Measurements from ENCODE around the gene APBA2.
"Not testable (repeated sequence)": the region's sequence is repeated elsewhere in the genome, so short reads cannot be mapped to it uniquely, and the experiment has no call there.

Gene APBA2

GRCh38 chr15:28885630-28886430 is at the start of gene APBA2:
Gene APBA2 (plus strand): TSS chr15:28885974. CDS start chr15:29053885, 167,911 bp downstream.
- DNase-seq = peak; percentile 78

DNA sequence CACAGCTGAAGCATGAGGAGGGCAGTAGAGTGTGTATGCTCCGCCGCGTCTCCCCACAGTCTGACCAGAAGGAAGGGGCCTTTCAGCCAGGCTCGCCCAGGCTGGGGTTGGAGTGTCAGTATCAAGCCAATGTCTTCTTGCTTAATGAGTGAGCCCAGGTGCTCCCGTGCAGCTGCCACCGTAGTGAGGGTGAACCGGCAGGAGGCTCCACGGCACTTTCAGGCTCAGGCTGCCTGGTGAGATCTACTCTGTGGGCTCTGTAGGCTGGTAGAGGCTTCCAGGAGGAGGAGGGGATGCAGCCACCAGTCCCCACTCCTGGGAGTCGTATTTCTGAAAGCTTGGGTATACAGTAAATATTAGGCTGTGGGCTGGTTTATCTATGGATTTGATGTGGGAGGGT is 45.5 kb upstream of the APBA2 start:
- DNase-seq = not testable (repeated sequence)

DNA sequence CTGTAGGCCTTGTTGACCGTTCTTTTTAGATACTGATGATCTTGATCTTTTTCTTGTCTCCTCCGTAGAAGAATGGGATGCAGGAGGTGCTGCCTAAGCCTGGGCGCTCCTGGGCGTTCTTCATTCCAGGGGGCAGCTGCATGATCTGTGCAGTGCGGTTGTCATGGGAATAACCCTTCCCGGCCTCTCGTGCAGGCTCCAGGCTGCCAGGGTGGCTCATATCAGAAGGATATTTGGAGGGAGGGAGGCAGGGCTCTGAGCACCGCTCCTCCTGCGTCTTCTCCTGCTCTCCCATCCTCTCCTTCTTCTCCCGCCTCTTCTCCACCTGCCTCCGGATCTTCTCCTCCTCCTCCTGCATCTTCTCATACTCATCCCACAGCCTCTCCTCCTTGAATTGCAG is 43.6 kb upstream of the APBA2 start:
- not testable (repeated sequence) for DNase-seq

- not testable (repeated sequence) for DNase-seq
These were observed 42.3 kb upstream of the APBA2 start for GRCh38 chr15:28843520-28843919.

- not testable (repeated sequence) for DNase-seq
These were observed 41.6 kb upstream of the APBA2 start for GRCh38 chr15:28844147-28844546.

GRCh38 chr15:28847247-28847646 is 38.5 kb upstream of the APBA2 start:
- not testable (repeated sequence) for DNase-seq

DNA sequence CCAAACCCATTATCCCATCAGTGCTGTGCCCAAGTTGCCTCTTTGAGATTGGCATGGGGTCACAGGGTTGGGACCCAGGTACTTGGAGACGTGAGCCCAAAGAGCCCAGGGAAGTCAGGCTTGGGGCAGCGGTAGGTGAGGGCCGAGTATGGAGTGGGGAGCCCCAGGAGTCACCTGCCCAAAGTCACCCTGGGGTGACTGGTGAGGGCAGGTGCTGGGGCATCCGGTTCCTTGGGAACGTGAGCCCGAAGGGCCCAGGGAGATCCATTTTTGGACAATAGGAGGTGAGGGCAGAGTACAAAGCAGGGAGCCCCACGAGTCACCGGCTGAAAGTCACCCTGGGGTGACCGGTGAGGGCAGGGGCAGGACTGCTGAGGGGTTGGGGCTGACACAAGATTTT is 37.8 kb upstream of the APBA2 start:
- not testable (repeated sequence) for DNase-seq

GRCh38 chr15:28848521-28848920 is 37.3 kb upstream of the APBA2 start, which contains the start of gene GOLGA6L7:
Gene GOLGA6L7 (minus strand): TSS chr15:28848644. CDS start chr15:28848549, 95 bp downstream.
- DNase-seq = not testable (repeated sequence)

GRCh38 chr15:28849271-28849670 is 36.5 kb upstream of the APBA2 start:
- DNase-seq = not testable (repeated sequence)

DNA sequence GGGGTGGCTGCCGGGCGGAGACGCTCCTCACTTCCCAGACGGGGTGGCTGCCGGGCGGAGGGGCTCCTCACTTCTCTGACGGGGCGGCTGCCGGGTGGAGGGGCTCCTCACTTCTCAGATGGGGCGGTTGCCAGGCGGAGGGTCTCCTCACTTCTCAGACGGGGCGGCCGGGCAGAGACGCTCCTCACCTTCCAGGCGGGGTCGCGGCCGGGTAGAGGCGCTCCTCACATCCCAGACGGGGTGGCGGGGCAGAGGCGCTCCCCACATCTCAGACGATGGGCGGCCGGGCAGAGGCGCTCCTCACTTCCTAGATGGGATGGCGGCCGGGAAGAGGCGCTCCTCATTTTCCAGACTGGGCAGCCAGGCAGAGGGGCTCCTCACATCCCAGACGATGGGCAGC is 36.0 kb upstream of the APBA2 start:
- DNase-seq = not testable (repeated sequence)

- not testable (repeated sequence) for DNase-seq
These were observed 32.1 kb upstream of the APBA2 start for GRCh38 chr15:28853654-28854053.

GRCh38 chr15:28854578-28854977 is 31.2 kb upstream of the APBA2 start:
- not testable (repeated sequence) for DNase-seq

DNA sequence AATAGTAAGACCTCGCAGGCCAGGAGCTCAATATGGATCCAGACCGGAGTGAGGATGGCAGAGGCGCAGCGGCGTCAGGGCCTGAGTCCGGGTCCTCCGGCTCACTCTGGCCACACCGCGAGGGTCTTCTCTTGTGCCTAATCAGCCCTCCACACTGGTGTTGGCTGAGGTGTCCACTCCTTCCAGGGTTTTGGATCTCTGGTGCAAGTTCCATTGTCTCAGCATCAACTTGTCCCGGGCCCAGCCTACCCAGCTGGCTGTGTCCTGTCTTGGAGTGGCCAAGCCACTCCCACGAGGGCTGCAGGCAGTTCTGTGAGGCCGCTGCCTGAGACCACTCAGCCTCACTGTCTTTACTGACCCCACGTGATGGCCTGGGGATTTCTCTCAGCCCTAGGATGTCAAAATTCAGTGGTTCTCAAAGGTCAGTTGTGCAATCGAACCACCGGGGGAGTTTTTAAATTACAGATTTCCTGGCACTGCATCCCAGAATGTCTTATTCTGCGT is 24.7 kb upstream of the APBA2 start:
- no peak for DNase-seq

DNA sequence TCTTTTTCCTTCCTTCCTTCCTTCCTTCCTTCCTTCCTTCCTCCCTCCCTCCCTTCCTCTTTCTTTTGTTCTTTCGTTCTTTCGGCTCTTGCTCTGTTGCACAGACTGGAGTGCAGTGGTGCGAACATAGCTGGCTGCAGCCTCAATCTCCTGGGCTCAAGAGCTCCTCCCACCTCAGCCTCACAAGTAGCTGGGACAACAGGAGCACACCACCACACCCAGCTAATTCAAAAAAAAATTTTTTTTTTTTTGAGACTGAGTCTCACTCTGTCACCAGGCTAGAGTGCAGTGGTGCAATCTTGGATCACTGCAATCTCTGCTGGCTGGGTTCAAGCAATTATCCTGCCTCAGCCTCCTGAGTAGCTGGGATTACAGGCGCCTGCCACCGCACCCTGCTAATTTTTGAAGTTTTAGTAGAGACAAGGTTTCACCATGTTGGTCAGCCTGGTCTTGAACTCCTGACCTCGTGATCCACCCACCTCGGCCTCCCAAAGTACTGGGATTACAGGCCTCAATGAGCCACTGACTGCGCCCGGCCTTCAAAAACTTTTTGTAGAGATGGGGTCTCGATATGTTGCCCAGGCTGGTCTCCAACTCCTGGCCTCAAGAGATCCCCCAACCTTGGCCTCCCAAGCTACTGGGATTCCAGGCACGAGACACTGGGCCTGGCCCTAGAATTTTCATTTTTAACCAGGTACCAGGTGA is 24.0 kb upstream of the APBA2 start:
- not testable (repeated sequence) for DNase-seq

DNA sequence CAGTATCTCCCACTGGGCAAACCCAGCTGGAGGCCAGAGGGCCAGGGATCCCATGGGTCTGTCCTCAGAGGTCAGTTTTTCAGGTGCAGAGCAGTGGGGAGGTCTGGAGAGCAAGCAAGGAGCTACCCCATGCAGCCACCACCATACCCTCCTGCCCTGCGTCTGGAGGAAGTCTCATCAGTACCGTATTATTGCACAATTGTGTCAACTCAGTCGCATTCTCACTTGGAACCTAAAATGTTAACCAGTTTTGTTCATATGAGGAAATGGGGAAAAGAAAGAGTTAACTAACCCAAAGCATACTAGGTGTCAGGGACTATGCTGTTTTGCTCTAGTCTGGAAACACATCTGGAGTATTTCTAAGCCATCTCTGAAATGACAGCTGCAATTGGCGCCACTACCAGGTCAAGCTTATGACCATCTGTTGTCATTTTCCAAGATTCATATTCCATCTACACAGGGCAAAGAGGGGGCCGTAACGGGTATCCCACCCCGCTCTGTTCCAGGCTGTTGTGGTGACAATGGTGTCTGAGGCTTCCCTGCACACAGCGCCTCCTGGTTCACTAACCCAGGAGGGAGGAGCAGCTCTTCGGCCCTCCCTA is 16.9 kb upstream of the APBA2 start:
- DNase-seq = no peak

DNA sequence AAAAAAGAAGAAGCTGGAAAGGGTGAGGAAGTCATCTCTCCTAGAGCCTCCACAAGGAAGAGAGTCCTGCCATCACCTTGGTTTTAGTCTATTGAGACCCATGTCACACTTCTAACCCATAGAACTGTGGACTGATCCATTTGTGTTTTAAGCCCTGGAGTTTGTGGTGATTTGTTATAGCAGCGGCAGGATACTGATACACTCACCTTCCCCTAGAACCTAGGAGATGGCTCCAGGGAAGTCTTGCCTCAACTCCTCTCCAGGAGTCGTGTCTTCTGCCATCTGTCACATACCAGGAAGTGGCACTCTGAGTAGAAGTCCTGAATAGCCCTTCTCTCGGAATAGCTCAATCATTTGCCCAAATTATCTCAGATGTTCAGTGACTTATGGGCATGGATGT is 14.6 kb upstream of the APBA2 start:
- no peak for DNase-seq

- DNase-seq = no peak
These were observed 12.8 kb upstream of the APBA2 start for GRCh38 chr15:28873006-28873405.

DNA sequence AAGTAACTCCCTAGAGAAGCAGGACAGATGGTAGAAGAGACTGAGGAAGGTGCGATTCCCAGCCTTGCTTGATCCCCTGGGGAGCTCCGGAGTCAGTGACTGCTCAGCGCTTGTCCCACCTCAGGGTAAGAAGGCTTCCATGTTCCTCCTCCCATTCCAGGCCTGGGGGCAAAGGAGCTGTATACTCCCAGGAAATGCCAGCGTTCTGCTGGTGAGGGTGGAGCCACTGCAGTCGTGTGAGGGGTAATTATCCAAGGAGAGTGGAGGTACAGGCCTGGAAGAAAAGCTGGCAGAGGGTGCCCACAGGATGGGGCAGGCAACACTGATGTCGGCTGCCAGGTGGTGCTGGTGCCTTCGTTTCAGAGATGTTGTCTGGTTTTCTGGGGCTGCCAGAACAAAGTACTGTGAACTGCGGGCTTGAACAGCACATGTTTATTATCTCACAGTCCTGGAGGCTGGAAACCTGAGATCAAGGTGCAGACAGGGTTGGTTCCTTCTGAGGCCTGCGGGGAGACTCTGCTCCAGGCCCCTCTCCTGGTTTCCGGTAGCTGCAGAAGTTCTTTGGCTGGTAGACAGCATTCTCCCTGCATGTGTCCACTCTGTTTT is 12.1 kb upstream of the APBA2 start:
- peak; percentile 82 for DNase-seq

DNA sequence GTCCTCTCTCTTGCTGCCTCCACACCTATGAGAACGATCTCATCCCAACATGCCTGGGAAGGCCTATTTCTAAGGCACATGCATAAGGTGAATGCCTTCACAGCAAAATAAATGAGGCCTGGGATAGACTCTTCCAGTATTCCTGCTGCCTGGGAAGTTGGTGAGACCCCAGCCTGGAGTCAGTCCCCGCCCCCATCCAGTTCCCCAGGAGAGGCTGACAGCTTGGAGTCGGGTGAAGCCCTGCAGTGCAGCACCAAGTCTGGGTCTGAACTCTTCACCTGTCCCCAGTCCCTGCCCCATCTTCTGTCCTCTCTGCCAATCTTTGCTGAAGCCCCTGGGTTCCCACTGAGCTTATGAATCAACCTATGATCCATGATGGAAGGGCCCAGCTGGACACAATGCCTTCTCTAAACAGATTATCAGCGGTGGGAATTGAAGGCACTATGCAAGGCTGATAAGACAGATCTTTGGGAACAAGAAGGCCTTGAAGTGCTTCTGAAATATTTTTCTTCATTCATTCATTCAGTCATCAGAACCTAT is 10.2 kb upstream of the APBA2 start:
- no peak for DNase-seq

GRCh38 chr15:28876131-28876844 is 9.5 kb upstream of the APBA2 start:
- DNase-seq = no peak

DNA sequence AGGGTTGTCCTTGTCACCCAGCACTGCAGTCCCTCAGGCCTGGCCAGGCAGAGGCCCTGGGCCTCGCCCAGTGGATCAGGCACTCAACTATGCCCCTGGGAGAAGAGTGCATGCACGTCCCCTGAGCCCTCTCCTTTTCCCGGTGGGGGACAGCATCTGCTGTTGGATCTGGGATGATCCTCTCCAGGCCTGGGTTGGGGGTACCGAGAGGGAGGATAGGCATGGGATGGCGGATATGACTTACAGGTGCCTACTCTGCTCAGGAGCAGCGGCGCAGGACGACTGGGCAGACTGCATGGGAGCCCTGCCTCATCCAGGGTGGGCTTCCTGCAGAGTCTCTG is 9.0 kb upstream of the APBA2 start:
- DNase-seq = no peak

DNA sequence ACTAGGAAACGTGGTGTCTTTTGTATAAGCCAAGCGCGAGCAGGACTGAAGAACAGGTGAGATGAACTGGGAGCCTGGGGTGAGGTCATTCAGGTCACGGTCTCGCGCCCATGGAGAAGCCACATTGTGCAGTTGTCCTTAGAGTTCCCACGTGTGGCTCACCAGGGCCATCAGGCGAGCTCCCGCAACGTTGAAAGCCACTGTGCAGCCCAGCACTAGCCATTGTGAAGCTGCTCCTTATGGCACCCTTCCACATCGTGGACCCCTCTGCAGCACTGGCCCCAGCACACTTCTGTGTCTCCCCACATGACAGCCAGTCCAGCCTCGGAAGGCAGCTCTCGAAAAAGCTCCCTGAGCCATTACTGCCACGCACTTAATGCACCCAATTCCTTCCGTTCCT is 7.6 kb upstream of the APBA2 start:
- DNase-seq = no peak
